ENCODE data around the gene CNTNAP5.

The CNTNAP5 gene

GRCh38 chr2:124898827-124899226 lies 873.7 kb downstream of the CNTNAP5 start:
- Histone ChIP-seq H3K4me3 (ENCODE audit: low read length) (no peak overlapping the region), H3K36me3 (ENCODE audit: control insufficient read depth, insufficient read depth, low read length) (no peaks in the 10 kb centered on the region), H3K56ac (ENCODE audit: low read length) (no peak overlapping the region), H3K18ac (ENCODE audit: low read length) (no peak overlapping the region), H2BK120ac (ENCODE audit: low read depth, low read length) (no peak overlapping the region), H3K79me2 (ENCODE audit: control insufficient read depth, insufficient read depth, low read length) (no peaks in the 10 kb centered on the region), H2BK5ac (ENCODE audit: low read length) (no peak overlapping the region), H4K8ac (ENCODE audit: low read depth, low read length) (no peak overlapping the region), H3K79me1 (ENCODE audit: low read length) (no peaks in the 10 kb centered on the region), H3K27me3 (ENCODE audit: insufficient read depth, low read length, poor library complexity) (no peaks in the 10 kb centered on the region), H3K4me1 (ENCODE audit: control insufficient read depth, low read depth, low read length) (no peaks in the 10 kb centered on the region), H2AK5ac (ENCODE audit: low read length) (no peak overlapping the region), H3K4me2 (ENCODE audit: low read length) (no peak overlapping the region), H3K27ac (ENCODE audit: low read depth, low read length) (no peak overlapping the region), H2BK15ac (replicated peaks; ENCODE audit: low read depth) (no peak overlapping the region), H3K4ac (ENCODE audit: low read depth, low read length) (no peak overlapping the region), H3K9ac (ENCODE audit: low read length) (no peak overlapping the region), H4K5ac (ENCODE audit: low read length) (no peak overlapping the region), H3K23ac (ENCODE audit: low read length) (no peak overlapping the region)
- no peak for DNase-seq
- no CpG with 5 or more reads among the region's 4 CpGs for WGBS (ENCODE audit: extremely low coverage, insufficient coverage, low lambda C conversion rate)

- DNase-seq: no peak
- Histone ChIP-seq H3K18ac (ENCODE audit: low read length) (no peak overlapping the region), H3K23ac (ENCODE audit: low read length) (no peak overlapping the region), H3K9ac (ENCODE audit: low read length) (no peak overlapping the region), H3K4me2 (ENCODE audit: low read length) (no peak overlapping the region), H3K4ac (ENCODE audit: low read depth, low read length) (no peak overlapping the region), H3K79me1 (ENCODE audit: low read length) (no peaks in the 10 kb centered on the region), H3K4me3 (ENCODE audit: low read length) (no peak overlapping the region), H3K36me3 (ENCODE audit: control insufficient read depth, insufficient read depth, low read length) (no peaks in the 10 kb centered on the region), H3K27me3 (ENCODE audit: insufficient read depth, low read length, poor library complexity) (no peaks in the 10 kb centered on the region), H3K56ac (ENCODE audit: low read length) (no peak overlapping the region), H3K79me2 (ENCODE audit: control insufficient read depth, insufficient read depth, low read length) (no peaks in the 10 kb centered on the region), H2BK5ac (ENCODE audit: low read length) (no peak overlapping the region), H3K27ac (ENCODE audit: low read depth, low read length) (no peak overlapping the region), H4K5ac (ENCODE audit: low read length) (no peak overlapping the region), H2BK120ac (ENCODE audit: low read depth, low read length) (no peak overlapping the region), H2AK5ac (ENCODE audit: low read length) (no peak overlapping the region), H3K4me1 (ENCODE audit: control insufficient read depth, low read depth, low read length) (no peaks in the 10 kb centered on the region), H4K8ac (ENCODE audit: low read depth, low read length) (no peak overlapping the region), H2BK15ac (replicated peaks; ENCODE audit: low read depth) (no peak overlapping the region)
- no CpG with 5 or more reads among the region's 2 CpGs for WGBS (ENCODE audit: extremely low coverage, insufficient coverage, low lambda C conversion rate)
Observed at GRCh38 chr2:124908411-124908810, 883.3 kb downstream of the CNTNAP5 start.

GRCh38 chr2:124911560-124911959 lies 886.5 kb downstream of the CNTNAP5 start:
- no peak for DNase-seq
- no peak overlapping the region for H2BK15ac ChIP-seq (replicated peaks; ENCODE audit: low read depth)
- no CpG with 5 or more reads among the region's 5 CpGs for WGBS (ENCODE audit: extremely low coverage, insufficient coverage, low lambda C conversion rate)
- no peak overlapping the region for H3K56ac ChIP-seq (ENCODE audit: low read length)
- H3K36me3 ChIP-seq (ENCODE audit: control insufficient read depth, insufficient read depth, low read length): no peaks in the 10 kb centered on the region
- no peak overlapping the region for H2BK5ac ChIP-seq (ENCODE audit: low read length)
- H3K27me3 ChIP-seq (ENCODE audit: insufficient read depth, low read length, poor library complexity): no peaks in the 10 kb centered on the region
- no peak overlapping the region for H4K5ac ChIP-seq (ENCODE audit: low read length)
- no peak overlapping the region for H3K27ac ChIP-seq (ENCODE audit: low read depth, low read length)
- no peak overlapping the region for H3K4ac ChIP-seq (ENCODE audit: low read depth, low read length)
- no peak overlapping the region for H3K23ac ChIP-seq (ENCODE audit: low read length)
- no peak overlapping the region for H3K9ac ChIP-seq (ENCODE audit: low read length)
- H4K8ac ChIP-seq (ENCODE audit: low read depth, low read length): no peak overlapping the region
- H3K4me2 ChIP-seq (ENCODE audit: low read length): no peak overlapping the region
- no peak overlapping the region for H3K18ac ChIP-seq (ENCODE audit: low read length)
- H2AK5ac ChIP-seq (ENCODE audit: low read length): no peak overlapping the region
- no peaks in the 10 kb centered on the region for H3K79me1 ChIP-seq (ENCODE audit: low read length)
- H2BK120ac ChIP-seq (ENCODE audit: low read depth, low read length): no peak overlapping the region
- no peaks in the 10 kb centered on the region for H3K4me1 ChIP-seq (ENCODE audit: control insufficient read depth, low read depth, low read length)
- H3K79me2 ChIP-seq (ENCODE audit: control insufficient read depth, insufficient read depth, low read length): no peaks in the 10 kb centered on the region
- H3K4me3 ChIP-seq (ENCODE audit: low read length): no peak overlapping the region

GRCh38 chr2:124913868-124914267 lies 888.8 kb downstream of the CNTNAP5 start:
- Histone ChIP-seq H2AK5ac (ENCODE audit: low read length) (no peak overlapping the region), H3K27ac (ENCODE audit: low read depth, low read length) (no peak overlapping the region), H2BK5ac (ENCODE audit: low read length) (no peak overlapping the region), H3K18ac (ENCODE audit: low read length) (no peak overlapping the region), H3K4me3 (ENCODE audit: low read length) (no peak overlapping the region), H4K8ac (ENCODE audit: low read depth, low read length) (no peak overlapping the region), H3K27me3 (ENCODE audit: insufficient read depth, low read length, poor library complexity) (no peaks in the 10 kb centered on the region), H3K36me3 (ENCODE audit: control insufficient read depth, insufficient read depth, low read length) (no peaks in the 10 kb centered on the region), H3K79me2 (ENCODE audit: control insufficient read depth, insufficient read depth, low read length) (no peaks in the 10 kb centered on the region), H3K9ac (ENCODE audit: low read length) (no peak overlapping the region), H3K23ac (ENCODE audit: low read length) (no peak overlapping the region), H2BK15ac (replicated peaks; ENCODE audit: low read depth) (no peak overlapping the region), H3K56ac (ENCODE audit: low read length) (no peak overlapping the region), H2BK120ac (ENCODE audit: low read depth, low read length) (no peak overlapping the region), H3K4me2 (ENCODE audit: low read length) (no peak overlapping the region), H3K4ac (ENCODE audit: low read depth, low read length) (no peak overlapping the region), H3K4me1 (ENCODE audit: control insufficient read depth, low read depth, low read length) (no peaks in the 10 kb centered on the region), H3K79me1 (ENCODE audit: low read length) (no peaks in the 10 kb centered on the region), H4K5ac (ENCODE audit: low read length) (no peak overlapping the region)
- WGBS (ENCODE audit: extremely low coverage, insufficient coverage, low lambda C conversion rate): no CpG with 5 or more reads among the region's 9 CpGs
- DNase-seq: peak; percentile 16

DNA sequence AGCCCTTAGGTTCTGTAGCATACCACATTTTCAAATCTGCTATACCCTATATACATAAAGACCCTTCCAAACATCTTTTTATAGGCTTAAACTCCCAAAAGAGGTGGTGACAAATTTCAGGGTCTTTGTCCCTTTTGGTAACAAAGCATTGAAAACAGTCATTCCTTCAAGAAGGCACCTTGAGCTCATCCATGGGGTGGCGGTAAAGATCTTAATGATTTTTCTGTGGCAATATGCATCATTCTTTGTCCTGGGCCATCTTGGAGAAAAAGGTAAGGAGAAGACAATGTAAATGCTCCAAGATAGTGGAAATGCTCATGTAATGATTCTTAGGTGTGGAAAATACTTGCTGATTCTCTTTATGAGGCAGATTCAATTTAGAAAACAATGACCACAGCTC lies 890.5 kb downstream of the CNTNAP5 start:
- H3K79me1 ChIP-seq (ENCODE audit: low read length): no peaks in the 10 kb centered on the region
- no peak overlapping the region for H3K4me2 ChIP-seq (ENCODE audit: low read length)
- H3K79me2 ChIP-seq (ENCODE audit: control insufficient read depth, insufficient read depth, low read length): no peaks in the 10 kb centered on the region
- no CpG with 5 or more reads among the region's 1 CpG for WGBS (ENCODE audit: extremely low coverage, insufficient coverage, low lambda C conversion rate)
- no peaks in the 10 kb centered on the region for H3K36me3 ChIP-seq (ENCODE audit: control insufficient read depth, insufficient read depth, low read length)
- no peak overlapping the region for H3K23ac ChIP-seq (ENCODE audit: low read length)
- H3K4me1 ChIP-seq (ENCODE audit: control insufficient read depth, low read depth, low read length): no peaks in the 10 kb centered on the region
- no peak overlapping the region for H3K4me3 ChIP-seq (ENCODE audit: low read length)
- H2BK120ac ChIP-seq (ENCODE audit: low read depth, low read length): no peak overlapping the region
- no peak overlapping the region for H4K5ac ChIP-seq (ENCODE audit: low read length)
- no peak overlapping the region for H2BK5ac ChIP-seq (ENCODE audit: low read length)
- no peak overlapping the region for H3K9ac ChIP-seq (ENCODE audit: low read length)
- H3K56ac ChIP-seq (ENCODE audit: low read length): no peak overlapping the region
- H2AK5ac ChIP-seq (ENCODE audit: low read length): no peak overlapping the region
- H2BK15ac ChIP-seq (replicated peaks; ENCODE audit: low read depth): no peak overlapping the region
- no peak overlapping the region for H4K8ac ChIP-seq (ENCODE audit: low read depth, low read length)
- H3K27me3 ChIP-seq (ENCODE audit: insufficient read depth, low read length, poor library complexity): no peaks in the 10 kb centered on the region
- H3K18ac ChIP-seq (ENCODE audit: low read length): no peak overlapping the region
- H3K27ac ChIP-seq (ENCODE audit: low read depth, low read length): no peak overlapping the region
- DNase-seq: peak; percentile 50
- H3K4ac ChIP-seq (ENCODE audit: low read depth, low read length): no peak overlapping the region

GRCh38 chr2:124919296-124919695 lies 894.2 kb downstream of the CNTNAP5 start:
- Histone ChIP-seq H3K4me2 (ENCODE audit: low read length) (no peak overlapping the region), H3K27me3 (ENCODE audit: insufficient read depth, low read length, poor library complexity) (no peaks in the 10 kb centered on the region), H2BK120ac (ENCODE audit: low read depth, low read length) (no peak overlapping the region), H3K79me2 (ENCODE audit: control insufficient read depth, insufficient read depth, low read length) (no peaks in the 10 kb centered on the region), H3K4me3 (ENCODE audit: low read length) (no peak overlapping the region), H3K4ac (ENCODE audit: low read depth, low read length) (no peak overlapping the region), H3K36me3 (ENCODE audit: control insufficient read depth, insufficient read depth, low read length) (no peaks in the 10 kb centered on the region), H4K8ac (ENCODE audit: low read depth, low read length) (no peak overlapping the region), H2BK15ac (replicated peaks; ENCODE audit: low read depth) (no peak overlapping the region), H3K79me1 (ENCODE audit: low read length) (no peaks in the 10 kb centered on the region), H3K56ac (ENCODE audit: low read length) (no peak overlapping the region), H2BK5ac (ENCODE audit: low read length) (no peak overlapping the region), H3K18ac (ENCODE audit: low read length) (no peak overlapping the region), H2AK5ac (ENCODE audit: low read length) (no peak overlapping the region), H3K4me1 (ENCODE audit: control insufficient read depth, low read depth, low read length) (no peaks in the 10 kb centered on the region), H4K5ac (ENCODE audit: low read length) (no peak overlapping the region), H3K23ac (ENCODE audit: low read length) (no peak overlapping the region), H3K27ac (ENCODE audit: low read depth, low read length) (no peak overlapping the region), H3K9ac (ENCODE audit: low read length) (no peak overlapping the region)
- DNase-seq: no peak
- WGBS (ENCODE audit: extremely low coverage, insufficient coverage, low lambda C conversion rate): no CpG with 5 or more reads among the region's 2 CpGs
